Panc1 (cell line): ENCODE measurements around the gene FAM149A. TPM values are rescaled to one million over a fixed set of nuclear protein-coding genes. Genes with fewer than 3 reads are reported as not detected.

Source experiments
- ATAC-seq: fragments of 200-7000 bp; cut with Tn5 transposase; 2 replicates; pipeline ENCODE4 v1.9.1; 2020; ENCODE audit warnings: mild to moderate bottlenecking, moderate library complexity
- BruUV-seq: library from RNA; stranded (reverse); fragments of 400-500 nt; replicated peaks from 2 replicates; lab custom pipeline; 2021; lab: Mats Ljungman, UMichigan
- CTCF ChIA-PET: fragments of 300-600 bp; sonication (Branson Sonifier 250); formaldehyde crosslinking; loops from one replicate; lab custom pipeline; 2022; ENCODE audit warnings: antibody characterized with exemption; lab: Charles Lee
- POLR2A ChIA-PET: fragments of 300-600 bp; sonication (Branson Sonifier 250); formaldehyde crosslinking; loops from one replicate; lab custom pipeline; 2022; ENCODE audit warnings: antibody characterized with exemption; lab: Charles Lee
- DNase-seq: peaks from one replicate; pipeline ENCODE4 v3.0.0-alpha.2; 2010; ENCODE audit warnings: low read depth, low spot score
- H3K27ac ChIP-seq: 2 replicates; pipeline ENCODE4 v1.5.1; 2011; ENCODE audit warnings: mild to moderate bottlenecking, low read length, inconsistent platforms
- H3K27me3 ChIP-seq: fragments of 200-500 bp; sonication (Bioruptor generic); 2 replicates; pipeline ENCODE4 v1.6.0; 2014; ENCODE audit warnings: low read length, inconsistent platforms; ENCODE audit not compliant: control insufficient read depth, insufficient read depth
- H3K36me3 ChIP-seq: fragments of 200-500 bp; sonication (Bioruptor generic); 2 replicates; pipeline ENCODE4 v1.5.1; 2014; ENCODE audit warnings: inconsistent platforms, mild to moderate bottlenecking, low read length, moderate library complexity; ENCODE audit not compliant: control insufficient read depth, insufficient read depth
- H3K4me1 ChIP-seq: 2 replicates; pipeline ENCODE4 v1.5.1; 2011; ENCODE audit warnings: inconsistent platforms, mild to moderate bottlenecking, low read length, moderate library complexity; ENCODE audit not compliant: control insufficient read depth, insufficient read depth
- H3K4me3 ChIP-seq, 2 experiments: 2 replicates each; pipeline ENCODE4 v1.5.1; 2011 to 2012; ENCODE audit warnings: low read depth in 2 of 2, low read length in 2 of 2, mild to moderate bottlenecking in 2 of 2, inconsistent platforms in 1 of 2, moderate library complexity in 1 of 2
- H3K9me3 ChIP-seq: fragments of 200-500 bp; sonication (Bioruptor generic); 2 replicates; pipeline ENCODE4 v1.5.1; 2014; ENCODE audit warnings: low read depth, mild to moderate bottlenecking, inconsistent platforms, low read length, moderate library complexity; ENCODE audit not compliant: control insufficient read depth, insufficient read depth
- POLR2AphosphoS5 ChIP-seq: IDR thresholded peaks from 2 replicates; pipeline ENCODE4 v1.6.1; 2012; ENCODE audit warnings: mild to moderate bottlenecking, low read depth, low read length, moderate library complexity
- REST ChIP-seq, 2 experiments: IDR thresholded peaks; 2 replicates each; pipeline ENCODE4 v1.6.1; 2011 to 2012; ENCODE audit warnings: low read depth in 2 of 2, control low read depth in 1 of 2, low read length in 1 of 2, mild to moderate bottlenecking in 1 of 2, moderate library complexity in 1 of 2; ENCODE audit not compliant: insufficient read depth in 1 of 2
- SIN3A ChIP-seq: IDR thresholded peaks from 2 replicates; pipeline ENCODE4 v1.6.1; 2012; ENCODE audit warnings: low read depth, mild to moderate bottlenecking, low read length, moderate library complexity, borderline replicate concordance; ENCODE audit not compliant: insufficient read depth
- TCF7L2 ChIP-seq: IDR thresholded peaks from 2 replicates; pipeline ENCODE4 v1.6.1; 2011; ENCODE audit warnings: mild to moderate bottlenecking, low read depth, low read length, inconsistent platforms
- in situ Hi-C: cut with HindIII; loops from 2 replicates; pipeline ENCODE4 v1.10.0; 2016; ENCODE audit warnings: low sequenced_read_pairs, low pct_unique_long_range_greater_than_20kb
- intact Hi-C: fragments of 100-400 bp; cut with micrococcal nuclease; formaldehyde crosslinking; loops from one replicate; pipeline ENCODE4 v1.10.0; 2022; ENCODE audit not compliant: unreplicated experiment
- total RNA-seq: library from RNA; stranded (reverse); gene quantifications from one replicate; pipeline ENCODE4 v1.2.1, GENCODE V29; 2021; ENCODE audit not compliant: unreplicated experiment
- TF ChIP-seq, protein P1 (sequence below): fragments of 450-650 bp; IDR thresholded peaks from 2 replicates; pipeline ENCODE4 v1.5.1; 2017; ENCODE audit warnings: mild to moderate bottlenecking

The FAM149A gene
- total RNA-seq, 1 experiment from 2014 or later: 0.13 TPM

DNA sequence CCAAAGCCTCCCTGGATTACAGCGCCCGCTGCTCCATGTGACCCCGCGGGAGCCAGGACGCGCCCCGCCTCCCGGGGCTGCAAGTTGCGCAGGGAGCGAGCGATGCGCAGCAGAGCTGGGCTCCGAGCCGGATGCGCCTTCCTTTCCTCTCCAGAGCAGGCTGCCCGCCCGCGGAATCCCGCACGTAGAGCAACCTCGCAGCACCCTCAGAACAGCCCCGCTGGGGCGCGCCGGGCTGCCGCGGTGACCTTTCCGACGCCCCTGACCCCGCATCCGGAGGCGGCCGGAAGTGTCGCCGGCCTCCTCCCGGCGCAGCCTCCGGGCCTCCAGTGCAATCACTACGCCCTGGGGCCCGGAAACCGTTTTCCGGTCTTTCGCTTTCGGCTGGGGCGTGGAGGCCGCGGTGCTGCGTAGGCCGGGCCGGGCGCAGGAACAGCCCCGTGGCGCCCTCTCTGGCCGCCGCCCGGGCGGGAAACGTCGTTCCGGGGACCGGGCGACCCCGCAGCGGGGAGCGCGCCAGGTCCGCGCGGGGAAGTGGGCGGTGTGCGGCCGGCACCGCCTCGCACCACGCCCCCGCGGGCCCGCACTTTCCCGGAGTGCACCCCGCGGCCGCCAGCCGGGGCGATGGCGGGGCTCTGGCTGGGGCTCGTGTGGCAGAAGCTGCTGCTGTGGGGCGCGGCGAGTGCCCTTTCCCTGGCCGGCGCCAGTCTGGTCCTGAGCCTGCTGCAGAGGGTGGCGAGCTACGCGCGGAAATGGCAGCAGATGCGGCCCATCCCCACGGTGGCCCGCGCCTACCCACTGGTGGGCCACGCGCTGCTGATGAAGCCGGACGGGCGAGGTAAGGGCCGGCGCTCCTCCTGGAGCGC is 86.9 kb downstream of the FAM149A start, which contains the start of gene CYP4V2:
Gene CYP4V2, plus strand, starts transcription at position 368 of the 866 bp plus-strand sequence. Its CDS starts 257 bp downstream, at position 625.
- intact Hi-C loops (no loop called here), in situ Hi-C loops (no loop called here)
- ChIA-PET CTCF (interaction anchor here (0.8 kb wide), 1 partner anchor 1550 kb away, joined by 3 read pairs; no protein-coding TSS in a partner anchor), POLR2A (interaction anchor here (0.6 kb wide), 2 partner anchors 24 to 765 kb away, joined by 3 to 5 read pairs; a partner anchor contains a TSS)
- ATAC-seq (peak; percentile 91), DNase-seq (peak; percentile 8)
- peak within 1 kb of the TSS; percentile 60 to 63 for H3K4me3 ChIP-seq
- BruUV-seq: no TSS peak
- no peaks in the 10 kb centered on the region for H3K36me3 ChIP-seq
- peak within 1 kb of the TSS; percentile 21; the same call in 1 of the 2 replicates for H3K27ac ChIP-seq
- no peaks in the 10 kb centered on the region for H3K9me3 ChIP-seq
- H3K4me1 ChIP-seq: no peaks in the 10 kb centered on the region; the same call in 1 of the 2 replicates
- TF ChIP-seq, protein P1, sequence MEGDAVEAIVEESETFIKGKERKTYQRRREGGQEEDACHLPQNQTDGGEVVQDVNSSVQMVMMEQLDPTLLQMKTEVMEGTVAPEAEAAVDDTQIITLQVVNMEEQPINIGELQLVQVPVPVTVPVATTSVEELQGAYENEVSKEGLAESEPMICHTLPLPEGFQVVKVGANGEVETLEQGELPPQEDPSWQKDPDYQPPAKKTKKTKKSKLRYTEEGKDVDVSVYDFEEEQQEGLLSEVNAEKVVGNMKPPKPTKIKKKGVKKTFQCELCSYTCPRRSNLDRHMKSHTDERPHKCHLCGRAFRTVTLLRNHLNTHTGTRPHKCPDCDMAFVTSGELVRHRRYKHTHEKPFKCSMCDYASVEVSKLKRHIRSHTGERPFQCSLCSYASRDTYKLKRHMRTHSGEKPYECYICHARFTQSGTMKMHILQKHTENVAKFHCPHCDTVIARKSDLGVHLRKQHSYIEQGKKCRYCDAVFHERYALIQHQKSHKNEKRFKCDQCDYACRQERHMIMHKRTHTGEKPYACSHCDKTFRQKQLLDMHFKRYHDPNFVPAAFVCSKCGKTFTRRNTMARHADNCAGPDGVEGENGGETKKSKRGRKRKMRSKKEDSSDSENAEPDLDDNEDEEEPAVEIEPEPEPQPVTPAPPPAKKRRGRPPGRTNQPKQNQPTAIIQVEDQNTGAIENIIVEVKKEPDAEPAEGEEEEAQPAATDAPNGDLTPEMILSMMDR: peak; percentile 71
- TF ChIP-seq TCF7L2: no peak
- TF ChIP-seq POLR2AphosphoS5: no peak
- no peaks in the 10 kb centered on the region for H3K27me3 ChIP-seq

- BruUV-seq: no TSS peak
- POLR2A ChIA-PET: interaction anchor here (0.6 kb wide), 1 partner anchor 766 kb away, joined by 3 read pairs; a partner anchor contains a TSS
- ATAC-seq (peak; percentile 58), DNase-seq (no peak)
- in situ Hi-C loops: no loop called here
- CTCF ChIA-PET: interaction anchor here (0.8 kb wide), 1 partner anchor 1550 kb away, joined by 3 read pairs; no protein-coding TSS in a partner anchor
- intact Hi-C loops: no loop called here
- TF ChIP-seq TCF7L2 (no peak), REST (IDR thresholded peaks at IDR 0.05; ENCODE audit: insufficient read depth in 1 of 2, low read depth in 2 of 2, low read length in 1 of 2) (no peak), POLR2AphosphoS5 (no peak), SIN3A (no peak)
- TF ChIP-seq, protein P1: no peak
- H3K27me3 ChIP-seq: no peaks in the 10 kb centered on the region
- H3K36me3 ChIP-seq: no peaks in the 10 kb centered on the region
- no peaks in the 10 kb centered on the region; the same call in 1 of the 2 replicates for H3K4me1 ChIP-seq
- H3K9me3 ChIP-seq: no peaks in the 10 kb centered on the region
- 0 out of 2 replicates have a peak overlapping the region, but pooled peaks have one; percentile 21 for H3K27ac ChIP-seq
- H3K4me3 ChIP-seq: peak overlapping the region; percentile 60 to 63
These were observed 87.6 kb downstream of the FAM149A start for GRCh38 chr4:186192066-186192612.
